Posterior cingulate gyrus (tissue), 11 donors: ENCODE results near the gene LLGL1.
A peak's percentile ranks its signal among the peaks of the same experiment; 100 is the strongest.
"Not testable (repeated sequence)": the region's sequence is repeated elsewhere in the genome, so short reads cannot be mapped to it uniquely, and the experiment has no call there.

ENCODE experiments used
- DNase-seq, 10 donors: peaks; one replicate each; pipeline versions ENCODE4 v3.0.0 to v3.0.0-alpha.2; 2020 to 2021; ENCODE audit warnings: mixed read lengths in 3 of 10
- intact Hi-C: fragments of 100-400 bp; cut with DNase I; formaldehyde crosslinking; loops from one replicate; pipeline ENCODE4 v1.15.1; 2023

The LLGL1 gene

DNA sequence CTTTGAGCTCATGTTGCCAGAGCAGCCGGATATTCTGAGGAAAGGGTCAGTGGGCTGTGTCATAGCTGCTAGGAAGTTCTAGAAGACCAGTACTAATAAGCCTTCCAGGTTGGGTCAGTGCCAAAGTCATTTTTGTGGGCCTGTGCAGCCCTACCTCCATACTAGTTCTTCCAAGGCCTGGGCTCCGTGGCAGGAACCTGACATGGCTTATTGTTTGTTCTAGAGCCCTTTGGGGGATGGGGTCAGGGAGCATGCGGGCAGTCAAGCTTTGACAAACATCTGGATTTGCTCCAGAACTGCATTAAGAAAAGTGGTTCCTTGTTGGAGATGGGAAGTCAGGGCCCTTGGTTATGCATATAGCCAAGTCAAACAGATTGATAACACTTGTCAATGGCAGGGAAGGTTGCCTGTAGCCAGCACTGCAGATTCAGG is 34.2 kb upstream of the LLGL1 start:
- peak in 1 of 10 donors; percentile 46 for DNase-seq
- intact Hi-C loops, result no loop called here

- peak in 2 of 10 donors; percentile 47 to 89 for DNase-seq
- intact Hi-C loops, result no loop called here
Measured at GRCh38 chr17:18191967-18192366, 33.5 kb upstream of the LLGL1 start.

DNA sequence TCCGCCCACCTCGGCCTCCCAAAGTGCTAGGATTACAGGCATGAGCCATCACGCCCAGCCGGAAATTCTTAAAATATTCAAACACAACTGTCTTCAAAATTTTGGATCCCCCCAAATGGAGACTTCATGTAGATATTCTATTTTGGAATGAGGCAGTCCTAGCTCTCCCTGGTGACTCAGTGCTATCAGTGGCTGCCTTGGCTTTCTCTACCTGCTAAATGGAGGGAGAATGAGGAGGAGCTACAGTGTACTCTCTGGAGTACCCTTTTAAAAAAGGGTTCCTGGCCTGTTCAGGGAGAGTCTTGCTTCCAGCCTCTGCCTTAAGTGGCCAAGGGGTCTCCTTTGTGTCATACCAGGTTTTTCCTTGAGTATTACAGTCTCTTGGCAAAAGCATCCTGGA is 31.0 kb upstream of the LLGL1 start:
- intact Hi-C loops, result no loop called here
- DNase-seq, result peak in 1 of 10 donors; percentile 59

DNA sequence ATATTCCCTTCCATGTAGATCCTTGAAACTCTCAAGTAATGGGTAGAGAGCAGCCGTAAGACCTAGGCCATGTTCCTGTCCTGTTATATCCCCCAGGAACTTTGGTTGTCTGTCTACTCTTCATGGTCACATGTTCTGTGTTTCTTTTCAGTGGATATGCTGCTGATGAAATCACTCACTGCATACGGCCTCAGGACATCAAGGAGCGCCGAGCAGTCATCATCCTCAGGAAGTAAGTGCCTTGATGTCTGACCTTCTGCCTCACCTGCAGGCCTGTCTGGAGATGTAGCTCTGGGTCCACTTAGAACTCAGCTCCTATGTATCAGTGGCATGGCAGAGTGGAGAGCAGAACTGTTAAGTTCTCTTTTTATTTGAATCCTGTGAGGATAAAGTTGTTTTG is 30.6 kb upstream of the LLGL1 start:
- intact Hi-C loops, result no loop called here
- peak in 1 of 10 donors; percentile 20 for DNase-seq

GRCh38 chr17:18195246-18195645 is 30.2 kb upstream of the LLGL1 start:
- intact Hi-C loops, result no loop called here
- DNase-seq, result no peak

- intact Hi-C loops, result no loop called here
- DNase-seq, result peak in 1 of 10 donors; percentile 34
Measured at GRCh38 chr17:18197535-18198194, 27.8 kb upstream of the LLGL1 start.

DNA sequence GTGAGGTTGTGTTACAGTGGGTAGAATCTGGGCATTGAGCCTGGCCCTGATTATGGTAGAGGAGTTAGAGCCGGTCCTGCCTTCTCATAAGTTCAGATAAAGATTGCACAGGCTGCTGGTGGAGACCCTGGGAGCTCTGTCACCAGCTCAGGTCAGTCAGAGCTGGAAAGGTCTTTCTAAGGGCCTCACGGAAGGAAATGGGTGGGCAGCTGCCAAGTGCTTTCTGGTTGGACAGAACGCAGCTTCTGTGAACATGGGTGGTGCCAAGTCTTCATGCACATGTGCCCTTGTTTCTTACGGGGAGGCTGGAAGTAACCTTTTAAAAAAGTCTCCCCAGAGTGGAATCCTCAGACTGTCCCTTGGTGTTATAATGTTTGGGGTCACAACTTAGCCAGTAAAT is 26.9 kb upstream of the LLGL1 start:
- DNase-seq, result no peak
- intact Hi-C loops, result no loop called here

DNA sequence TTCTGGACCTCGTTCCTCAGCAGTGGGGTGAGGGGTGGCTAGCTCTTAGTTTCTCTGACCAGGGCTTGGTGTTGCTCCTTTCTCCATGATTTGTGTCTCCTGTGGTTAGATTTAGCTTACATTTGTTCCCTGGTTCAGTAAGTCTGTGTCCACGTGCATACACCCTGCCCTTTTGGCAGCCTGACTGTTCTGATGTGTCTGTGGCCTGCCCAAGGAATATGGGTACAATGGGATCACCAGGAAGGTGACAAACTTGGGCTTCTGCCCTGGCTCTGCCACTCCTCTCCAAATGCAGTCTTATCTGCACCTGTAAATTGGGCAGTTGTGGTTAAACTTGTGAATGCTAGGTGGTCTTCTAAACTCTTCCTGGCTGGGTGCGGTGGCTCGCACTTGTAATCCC is 24.3 kb upstream of the LLGL1 start:
- DNase-seq, result peak in 1 of 10 donors; percentile 20
- intact Hi-C loops, result no loop called here

DNA sequence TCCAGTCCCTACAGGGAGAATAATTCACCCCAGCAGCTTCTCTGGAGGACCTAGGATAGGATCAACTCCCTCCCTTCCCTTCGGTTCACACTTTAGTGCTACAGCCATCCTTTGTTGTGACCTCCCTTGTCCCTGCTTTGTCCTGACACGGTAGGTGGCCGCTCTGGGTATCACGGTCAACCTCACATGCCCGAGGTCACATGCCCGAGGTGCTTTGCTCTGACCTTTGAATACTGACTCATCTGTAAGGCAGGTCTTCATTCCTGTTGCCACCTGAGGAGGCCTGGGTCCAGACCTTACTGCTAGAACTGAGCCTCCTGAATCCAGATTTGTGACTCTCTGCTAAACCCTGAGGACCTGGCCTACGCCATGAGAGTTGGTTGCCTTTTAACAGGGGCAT is 22.1 kb upstream of the LLGL1 start:
- intact Hi-C loops, result no loop called here
- peak in 1 of 10 donors; percentile 25 for DNase-seq

DNA sequence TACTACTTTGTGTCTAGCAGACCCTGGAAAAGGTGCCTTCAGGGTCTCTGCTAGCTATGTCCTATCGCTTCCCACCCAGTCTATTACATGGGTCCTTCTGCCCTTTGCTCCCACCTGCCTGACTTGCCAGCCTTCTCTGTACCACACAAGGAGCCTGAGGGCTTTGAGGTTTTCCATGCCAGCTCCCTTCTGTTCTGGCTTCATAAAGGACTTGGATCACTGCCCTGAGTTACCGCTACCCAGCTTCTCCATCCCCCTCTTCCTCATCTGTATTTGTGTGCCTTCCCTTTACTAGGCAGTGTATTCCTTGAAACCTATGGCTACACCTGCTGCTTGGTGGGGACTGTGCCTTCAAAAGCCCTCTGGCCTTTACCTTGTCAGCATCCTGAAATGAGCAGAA is 19.6 kb upstream of the LLGL1 start:
- DNase-seq, result peak in 1 of 10 donors; percentile 18
- intact Hi-C loops, result no loop called here

DNA sequence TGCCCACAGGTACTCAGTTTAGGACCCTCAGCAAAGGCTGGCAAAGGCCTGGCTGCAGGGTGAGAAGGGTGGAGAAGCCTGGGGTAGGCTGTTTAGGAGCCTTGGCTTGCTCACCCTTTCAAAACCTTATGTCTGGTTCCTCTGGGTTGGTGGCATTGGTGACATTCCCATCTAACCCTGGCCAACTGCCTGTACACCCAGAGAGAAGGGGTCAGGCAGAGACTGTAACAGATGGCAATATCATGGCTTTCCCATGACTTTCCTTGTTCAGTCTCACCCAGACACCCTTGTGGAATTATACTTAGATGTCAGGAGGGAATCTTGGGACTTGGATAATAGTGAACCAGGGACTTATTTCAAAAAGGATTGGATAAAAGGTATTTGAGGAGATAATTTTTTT is 18.5 kb upstream of the LLGL1 start:
- no peak for DNase-seq
- intact Hi-C loops, result no loop called here

- peak in 2 of 10 donors; percentile 52 to 79 for DNase-seq
- intact Hi-C loops, result no loop called here
Measured at GRCh38 chr17:18208092-18208491, 17.3 kb upstream of the LLGL1 start.

GRCh38 chr17:18213666-18214270 is 11.7 kb upstream of the LLGL1 start:
- intact Hi-C loops, result no loop called here
- peak in 1 of 10 donors; percentile 55 for DNase-seq

GRCh38 chr17:18216906-18217305 is 8.5 kb upstream of the LLGL1 start:
- intact Hi-C loops, result not testable (repeated sequence)

GRCh38 chr17:18217412-18218015 is 7.9 kb upstream of the LLGL1 start:
- intact Hi-C loops, result no loop called here
- DNase-seq, result peak; percentile 51 to 96 (median 83)

More at GRCh38 chr17:18216906-18217305, 8.5 kb upstream of the LLGL1 start:
- DNase-seq, result peak in 2 of 10 donors; percentile 12 to 22

DNA sequence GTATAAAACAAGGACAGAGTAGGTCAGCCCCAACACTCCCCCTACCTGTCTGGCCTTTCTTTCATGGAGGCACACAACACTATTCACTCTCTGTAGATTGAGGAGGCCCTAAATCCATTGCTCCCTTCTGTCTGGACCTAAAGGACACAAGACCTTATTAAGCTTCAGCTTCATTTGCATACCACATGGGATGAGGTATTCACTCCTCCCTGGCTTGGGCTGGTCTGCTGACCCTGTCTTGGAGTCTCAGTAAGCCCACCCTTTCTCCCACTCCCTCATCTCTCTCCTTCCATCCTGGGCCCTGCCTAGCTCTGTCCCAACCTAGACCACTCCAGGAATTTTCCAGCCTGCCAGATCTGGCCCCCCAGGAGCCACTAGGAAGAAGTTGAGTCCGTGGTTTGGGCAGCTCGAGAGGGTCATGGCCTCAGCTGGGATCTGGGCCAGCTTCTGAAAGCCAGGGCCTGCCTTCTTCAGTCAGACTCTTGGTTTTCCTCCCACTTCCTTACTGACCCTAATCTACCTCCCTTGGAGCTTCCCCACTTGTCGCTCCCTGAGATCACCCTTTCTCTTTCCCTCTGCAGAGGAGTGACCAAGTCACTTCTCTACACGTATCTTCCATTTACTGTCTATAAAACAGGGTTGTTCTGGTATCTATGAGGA is 6.5 kb upstream of the LLGL1 start:
- peak in 2 of 10 donors; percentile 61 to 70 for DNase-seq
- intact Hi-C loops, result no loop called here

DNA sequence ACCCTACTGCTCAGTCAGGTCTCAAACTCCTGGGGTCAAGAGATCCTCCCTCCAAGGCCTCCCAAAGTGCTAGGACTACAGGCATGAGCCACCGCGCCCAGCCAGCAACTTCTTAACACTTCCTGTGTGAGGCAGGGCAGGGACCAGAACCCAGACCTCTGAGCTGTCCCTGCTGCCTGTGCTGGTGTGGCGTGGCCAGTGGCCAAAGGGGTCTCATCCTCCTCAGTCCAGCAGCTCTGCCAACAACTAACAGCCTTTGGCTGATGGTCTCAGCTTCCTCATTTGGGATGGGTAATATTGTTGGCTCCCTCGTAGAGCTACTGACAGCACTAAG is 1.4 kb upstream of the LLGL1 start:
- intact Hi-C loops, result loop anchor here (10.0 kb wide), 1 partner anchor 91 kb away; the partner anchor contains the start of genes SMCR8 and TOP3A

GRCh38 chr17:18224387-18225120 is 881 bp upstream of the LLGL1 start:
- intact Hi-C loops, result loop anchor here (5.0 to 10.0 kb wide), 2 partner anchors 38 to 90 kb away; partner anchors contain the start of genes MIEF2, SMCR8 and TOP3A
- DNase-seq, result no peak

More for the DNA sequence above, 1.4 kb upstream of the LLGL1 start:
- DNase-seq, result no peak

DNA sequence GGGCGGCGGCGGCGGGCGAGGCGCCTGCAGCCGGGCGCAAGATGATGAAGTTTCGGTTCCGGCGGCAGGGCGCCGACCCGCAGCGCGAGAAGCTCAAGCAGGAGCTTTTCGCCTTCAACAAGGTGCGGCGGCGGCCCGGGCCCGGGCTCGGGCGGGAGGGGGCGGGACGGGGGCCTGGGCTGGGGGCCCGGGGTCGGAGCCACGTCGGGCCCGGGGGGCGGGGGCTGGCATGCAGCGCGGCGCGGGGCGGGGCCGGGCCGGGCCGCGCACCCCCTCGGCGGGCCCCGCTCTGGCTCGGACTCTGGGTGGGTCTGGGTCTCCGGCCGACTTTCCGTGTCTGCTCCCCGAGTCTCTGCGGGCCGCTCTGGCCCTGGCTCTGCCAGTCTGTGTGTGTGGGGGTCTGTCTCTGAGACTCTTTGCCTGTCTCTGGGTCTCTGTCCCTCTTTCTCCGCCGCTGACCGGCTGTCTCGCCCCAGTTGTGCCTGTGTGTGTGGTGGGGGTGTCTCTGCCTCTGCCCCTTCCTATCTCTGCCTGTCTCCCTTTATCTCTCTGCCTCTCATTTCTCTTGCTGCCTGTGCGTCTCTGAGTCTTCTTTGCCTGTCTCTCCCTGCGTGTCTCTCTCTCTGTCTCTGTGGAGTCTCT is 328 bp downstream of the LLGL1 start:
- intact Hi-C loops, result loop anchor here (5.0 to 10.0 kb wide), 2 partner anchors 37 to 89 kb away; partner anchors contain the start of genes MIEF2, SMCR8 and TOP3A
- DNase-seq, result peak in 2 of 10 donors; percentile 42 to 87
